Neural progenitor cell (in vitro differentiated cells): ENCODE measurements around the gene PLEKHA1.

Experiments used
- EZH2 ChIP-seq: fragments of 200-600 bp; sonication (generic); IDR thresholded peaks from 2 replicates; pipeline ENCODE4 v1.6.1; 2017; ENCODE audit warnings: antibody characterized with exemption, mild to moderate bottlenecking, moderate library complexity
- EZH2phosphoT487 ChIP-seq: fragments of 200-600 bp; sonication (generic); IDR thresholded peaks from 2 replicates; pipeline ENCODE4 v1.6.1; 2017; ENCODE audit warnings: antibody characterized with exemption
- TF ChIP-seq, protein P1 (sequence below): fragments of 200-600 bp; sonication (generic); IDR thresholded peaks from 2 replicates; pipeline ENCODE4 v1.5.1; 2017; ENCODE audit warnings: antibody characterized with exemption, mild to moderate bottlenecking

DNA sequence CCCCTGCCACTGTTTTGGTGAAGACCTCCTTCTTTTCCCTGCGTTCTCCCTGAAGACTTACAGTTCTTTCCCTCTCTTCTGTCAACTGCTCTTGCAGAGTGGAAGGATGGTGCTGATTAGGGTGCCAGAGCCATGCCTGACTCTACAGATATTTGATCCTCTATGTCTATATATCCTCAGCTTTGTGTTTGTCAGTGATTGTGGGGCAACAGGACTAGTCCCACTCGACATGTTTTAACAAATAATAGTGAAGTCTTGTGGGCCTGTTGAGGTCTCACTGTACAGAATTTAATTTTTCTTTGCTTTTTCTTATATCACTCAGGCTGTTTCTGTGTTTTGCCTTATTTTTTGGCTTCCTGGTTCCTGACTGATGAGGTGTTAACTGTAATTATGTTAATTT is 5.0 kb downstream of the PLEKHA1 start:
- TF ChIP-seq, protein P1, sequence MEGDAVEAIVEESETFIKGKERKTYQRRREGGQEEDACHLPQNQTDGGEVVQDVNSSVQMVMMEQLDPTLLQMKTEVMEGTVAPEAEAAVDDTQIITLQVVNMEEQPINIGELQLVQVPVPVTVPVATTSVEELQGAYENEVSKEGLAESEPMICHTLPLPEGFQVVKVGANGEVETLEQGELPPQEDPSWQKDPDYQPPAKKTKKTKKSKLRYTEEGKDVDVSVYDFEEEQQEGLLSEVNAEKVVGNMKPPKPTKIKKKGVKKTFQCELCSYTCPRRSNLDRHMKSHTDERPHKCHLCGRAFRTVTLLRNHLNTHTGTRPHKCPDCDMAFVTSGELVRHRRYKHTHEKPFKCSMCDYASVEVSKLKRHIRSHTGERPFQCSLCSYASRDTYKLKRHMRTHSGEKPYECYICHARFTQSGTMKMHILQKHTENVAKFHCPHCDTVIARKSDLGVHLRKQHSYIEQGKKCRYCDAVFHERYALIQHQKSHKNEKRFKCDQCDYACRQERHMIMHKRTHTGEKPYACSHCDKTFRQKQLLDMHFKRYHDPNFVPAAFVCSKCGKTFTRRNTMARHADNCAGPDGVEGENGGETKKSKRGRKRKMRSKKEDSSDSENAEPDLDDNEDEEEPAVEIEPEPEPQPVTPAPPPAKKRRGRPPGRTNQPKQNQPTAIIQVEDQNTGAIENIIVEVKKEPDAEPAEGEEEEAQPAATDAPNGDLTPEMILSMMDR = no peak
- TF ChIP-seq EZH2phosphoT487 = no peak
- no peak for TF ChIP-seq EZH2
